HG03280 (cell line): ENCODE measurements around the gene IL10.
"Not testable (repeated sequence)": the region's sequence is repeated elsewhere in the genome, so short reads cannot be mapped to it uniquely, and the experiment has no call there.

ENCODE experiments used
- ATAC-seq: cut with Tn5 transposase; IDR thresholded peaks from one replicate; pipeline ENCODE4 v1.9.1; 2021; ENCODE audit warnings: mild to moderate bottlenecking, moderate library complexity; ENCODE audit not compliant: unreplicated experiment

Gene IL10

GRCh38 chr1:206794294-206794908 lies 22.1 kb upstream of the IL10 start:
- no peak for ATAC-seq

GRCh38 chr1:206793620-206794019 lies 21.3 kb upstream of the IL10 start:
- ATAC-seq, result no peak

GRCh38 chr1:206792939-206793607 lies 20.8 kb upstream of the IL10 start:
- ATAC-seq, result peak; percentile 44

- no peak for ATAC-seq
Observed at GRCh38 chr1:206790502-206791250, 18.4 kb upstream of the IL10 start.

GRCh38 chr1:206788487-206789050 lies 16.3 kb upstream of the IL10 start:
- no peak for ATAC-seq

GRCh38 chr1:206787891-206788290 lies 15.6 kb upstream of the IL10 start:
- no peak for ATAC-seq

- ATAC-seq, result no peak
Observed at GRCh38 chr1:206786212-206786886, 14.1 kb upstream of the IL10 start.

GRCh38 chr1:206785182-206785765 lies 13.0 kb upstream of the IL10 start:
- ATAC-seq, result no peak

GRCh38 chr1:206784471-206784903 lies 12.2 kb upstream of the IL10 start:
- peak; percentile 72 for ATAC-seq

- ATAC-seq, result no peak
Observed at GRCh38 chr1:206783506-206783905, 11.2 kb upstream of the IL10 start.

- ATAC-seq, result peak; percentile 49
Observed at GRCh38 chr1:206782448-206782847, 10.2 kb upstream of the IL10 start.

GRCh38 chr1:206779638-206780037 lies 7.3 kb upstream of the IL10 start:
- ATAC-seq, result no peak

GRCh38 chr1:206778911-206779310 lies 6.6 kb upstream of the IL10 start:
- ATAC-seq, result not testable (repeated sequence)

- no peak for ATAC-seq
Observed at GRCh38 chr1:206778031-206778430, 5.7 kb upstream of the IL10 start.

GRCh38 chr1:206776229-206776628 lies 3.9 kb upstream of the IL10 start:
- ATAC-seq, result no peak

- no peak for ATAC-seq
Observed at GRCh38 chr1:206774093-206774492, 1.8 kb upstream of the IL10 start.

GRCh38 chr1:206771338-206771692 lies 979 bp downstream of the IL10 start:
- no peak for ATAC-seq

- ATAC-seq, result no peak
Observed at GRCh38 chr1:206770531-206771337, 1.6 kb downstream of the IL10 start, which contains the start of gene IL19. Gene IL19 (plus strand): TSS chr1:206770773. CDS start chr1:206836663, 65,890 bp downstream.

GRCh38 chr1:206769304-206769731 lies 3.0 kb downstream of the IL10 start:
- peak; percentile 65 for ATAC-seq
